HG03342 (cell line): ENCODE measurements around the gene COL4A4.
"Not testable (repeated sequence)": the region's sequence is repeated elsewhere in the genome, so short reads cannot be mapped to it uniquely, and the experiment has no call there.

Experiments
- ATAC-seq: cut with Tn5 transposase; IDR thresholded peaks from one replicate; pipeline ENCODE4 v1.9.1; 2021; ENCODE audit warnings: mild to moderate bottlenecking, moderate library complexity; ENCODE audit not compliant: unreplicated experiment

COL4A4 gene

DNA sequence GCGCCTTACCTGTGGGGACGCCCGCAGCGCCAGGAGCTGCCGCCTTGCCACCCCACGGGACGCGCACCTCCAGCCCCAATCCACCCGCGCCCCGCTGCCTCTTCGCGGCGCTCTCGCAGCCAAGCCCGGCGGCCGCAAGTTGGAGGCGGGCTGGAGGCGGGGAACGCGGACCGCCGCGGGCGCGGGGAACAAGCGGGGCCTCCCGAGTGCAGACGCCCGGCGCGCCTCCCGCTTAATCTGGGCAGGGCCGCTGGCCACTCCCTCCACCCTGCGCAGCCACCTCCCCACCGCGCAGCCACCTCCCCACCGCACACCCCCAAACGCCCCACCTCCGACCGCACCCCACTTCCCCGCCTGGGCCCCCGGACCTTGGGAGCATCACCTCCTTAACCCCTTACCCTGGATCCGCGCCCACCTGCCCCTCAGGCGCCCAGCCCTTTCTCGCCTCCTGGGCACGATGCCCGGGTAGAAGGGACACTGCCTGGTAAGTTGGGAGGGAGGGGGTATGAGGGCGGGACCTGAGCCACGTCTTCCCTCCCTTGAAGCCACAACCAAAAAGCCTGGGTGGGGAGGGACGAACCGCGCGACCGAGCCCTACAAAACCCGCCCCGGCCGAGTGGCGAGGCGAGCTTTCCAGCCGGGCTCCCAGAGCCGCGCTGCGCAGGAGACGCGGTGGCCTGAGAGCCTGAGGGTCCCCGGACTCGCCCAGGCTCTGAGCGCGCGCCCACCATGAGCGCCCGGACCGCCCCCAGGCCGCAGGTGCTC is at the start of gene COL4A4, which contains the start of gene COL4A3:
Gene COL4A4 (minus strand): TSS at position 208 of the 765 bp plus-strand sequence. CDS start 16,722 bp downstream, outside the sequence.
Gene COL4A3 (plus strand): TSS at position 627 of the 765 bp plus-strand sequence. CDS start 103 bp downstream, at position 730.
- ATAC-seq: peak; percentile 56

DNA sequence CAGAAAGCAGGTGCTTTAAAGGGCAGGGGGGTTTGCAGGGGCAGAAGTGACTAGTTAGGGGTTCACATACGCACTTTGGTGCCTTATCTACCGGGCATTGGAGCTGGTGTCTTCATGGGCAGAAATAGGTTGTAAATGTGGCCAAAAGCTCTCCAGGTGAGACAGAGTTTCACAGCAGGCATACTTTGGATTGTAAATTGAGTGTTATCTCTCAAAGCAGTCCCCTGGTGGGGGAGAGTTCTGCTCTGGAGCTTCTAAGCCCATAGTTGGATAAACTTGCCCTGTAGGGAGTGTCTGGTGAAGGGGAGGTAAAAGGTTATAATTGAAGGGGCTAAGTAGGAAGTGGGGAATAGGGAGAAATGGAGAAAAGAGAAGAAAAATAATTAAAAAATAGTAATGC is 43.6 kb upstream of the COL4A4 start:
- ATAC-seq: no peak

DNA sequence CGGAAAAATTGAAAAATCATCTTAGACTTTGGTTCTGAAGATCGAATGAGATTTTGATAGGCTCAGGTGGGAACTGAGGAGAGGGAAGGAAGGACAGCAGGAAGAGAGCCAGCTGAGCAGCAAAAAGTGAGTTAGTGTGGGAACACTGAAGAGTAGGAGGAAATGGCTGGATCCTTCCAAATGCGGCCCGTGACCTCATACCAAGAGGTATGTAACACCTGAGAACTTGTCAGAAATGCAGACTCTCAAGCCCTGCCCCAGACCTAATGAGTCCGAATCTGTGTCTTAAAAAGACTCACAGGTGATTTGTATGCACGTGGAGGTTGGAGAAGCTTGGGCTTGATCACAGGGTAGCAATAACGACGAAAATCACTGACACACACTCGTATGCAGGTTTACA is 42.4 kb upstream of the COL4A4 start:
- ATAC-seq: no peak

DNA sequence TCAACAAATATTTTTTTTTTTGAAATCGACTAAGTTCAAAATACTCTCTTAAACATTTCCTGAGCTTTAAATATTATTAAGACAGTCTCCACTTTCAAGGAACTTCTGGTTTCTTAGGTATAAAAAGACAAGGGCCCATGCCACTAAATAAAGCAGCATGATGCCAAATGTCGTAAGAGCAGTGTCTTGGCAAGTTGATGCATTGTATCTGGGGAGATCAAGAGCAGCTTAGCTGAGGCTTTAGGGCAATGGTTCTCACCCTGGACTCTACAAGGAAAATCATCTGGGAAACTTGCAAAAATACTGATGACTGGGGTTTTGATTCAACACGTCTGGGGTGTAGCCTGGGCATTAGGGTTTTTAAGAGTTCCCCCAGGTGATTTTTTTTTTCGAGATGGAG is 41.7 kb upstream of the COL4A4 start:
- ATAC-seq: no peak

DNA sequence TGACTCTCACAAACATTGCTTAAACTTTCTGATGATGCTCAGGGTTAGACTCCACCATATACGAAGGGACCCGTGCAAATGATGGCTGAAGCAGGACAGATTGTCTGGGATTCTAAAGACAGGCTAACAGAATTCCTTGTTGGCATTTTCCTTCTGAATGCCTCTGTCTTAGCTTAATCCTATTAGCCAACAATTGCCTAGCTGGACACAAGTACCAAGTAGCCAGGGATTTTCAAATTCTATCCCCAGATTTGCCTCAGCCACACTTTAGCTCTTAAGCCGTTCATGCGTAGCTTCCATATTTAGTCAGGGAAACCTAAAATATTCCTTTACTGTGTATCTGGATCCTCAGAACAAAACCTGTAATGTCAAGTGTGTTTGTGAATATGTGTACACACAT is 40.4 kb upstream of the COL4A4 start:
- no peak for ATAC-seq

DNA sequence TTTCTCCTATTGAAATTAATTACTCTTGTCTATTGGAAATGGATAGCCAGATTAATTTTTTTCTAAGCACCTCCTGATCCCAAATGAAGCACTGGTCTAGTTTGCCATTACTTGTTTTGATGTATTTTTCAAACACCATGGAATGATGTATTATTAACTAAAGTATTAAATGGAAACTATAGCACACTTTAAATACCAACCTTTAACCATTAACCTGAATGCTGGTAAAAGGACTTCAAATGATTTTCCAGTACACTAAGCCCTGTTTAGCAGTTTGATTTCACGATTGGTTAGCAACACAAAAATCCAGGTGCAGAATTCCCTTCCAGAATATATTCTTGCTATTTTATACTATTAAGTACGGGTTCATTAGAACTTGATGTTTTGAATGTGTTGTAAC is 37.8 kb upstream of the COL4A4 start:
- ATAC-seq: no peak

DNA sequence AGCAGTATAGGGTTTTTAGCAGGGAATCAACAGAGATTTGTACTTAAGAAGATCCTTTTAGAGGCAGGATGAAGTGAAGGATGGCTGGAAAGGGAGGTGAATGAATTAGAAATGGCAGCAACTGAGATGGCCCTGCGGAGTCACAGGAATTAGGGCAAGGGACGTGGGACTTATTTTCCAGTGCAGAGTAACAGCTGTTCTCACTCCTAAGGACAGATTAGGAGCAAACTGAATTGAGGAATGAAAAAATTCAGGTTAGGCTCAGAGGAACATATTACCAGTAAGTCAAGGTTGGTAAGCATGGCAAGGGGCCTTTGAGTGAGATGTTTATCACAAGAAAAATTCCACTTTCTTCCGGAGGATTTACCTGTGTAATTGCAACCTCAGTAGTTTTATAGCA is 34.9 kb upstream of the COL4A4 start:
- ATAC-seq: no peak

DNA sequence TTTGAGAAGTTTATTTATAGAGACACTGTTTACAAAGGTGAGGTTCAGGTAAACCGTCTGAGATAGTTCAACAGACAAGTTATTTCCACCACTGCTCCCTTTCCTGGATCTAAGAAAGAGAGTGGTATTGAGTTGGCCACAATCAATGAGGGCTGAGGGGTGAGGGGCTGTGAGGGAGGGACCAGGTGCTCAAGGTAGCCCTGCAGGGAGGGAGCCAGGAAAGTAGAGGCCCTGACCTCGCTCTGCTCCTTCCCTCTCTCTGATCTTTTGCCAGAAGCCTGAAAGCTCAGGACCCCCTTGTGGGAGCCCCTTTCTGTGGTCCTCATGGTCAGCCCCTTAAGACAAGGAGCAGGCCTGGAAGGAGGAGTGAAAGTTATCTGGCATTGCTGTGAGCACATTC is 30.2 kb upstream of the COL4A4 start:
- ATAC-seq: no peak

DNA sequence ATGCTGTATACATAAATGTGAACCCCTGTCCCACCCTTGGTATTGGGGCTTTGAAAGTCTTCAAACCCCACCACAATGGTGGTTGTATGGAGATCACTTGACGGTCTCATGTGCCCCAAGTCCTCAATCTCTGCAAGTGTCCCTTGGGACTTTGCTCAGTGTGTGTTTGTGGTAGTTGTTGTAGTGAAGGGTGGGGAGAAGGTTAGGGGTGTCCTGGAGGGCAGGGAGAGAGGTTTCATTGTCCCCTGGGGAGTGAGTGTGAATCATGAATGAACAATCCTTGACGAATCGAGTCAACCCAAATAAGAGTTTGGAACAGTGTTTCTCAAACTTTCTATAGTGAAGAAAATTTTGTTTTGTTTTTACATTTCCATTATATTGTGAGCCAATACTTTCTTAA is 28.5 kb upstream of the COL4A4 start:
- no peak for ATAC-seq

DNA sequence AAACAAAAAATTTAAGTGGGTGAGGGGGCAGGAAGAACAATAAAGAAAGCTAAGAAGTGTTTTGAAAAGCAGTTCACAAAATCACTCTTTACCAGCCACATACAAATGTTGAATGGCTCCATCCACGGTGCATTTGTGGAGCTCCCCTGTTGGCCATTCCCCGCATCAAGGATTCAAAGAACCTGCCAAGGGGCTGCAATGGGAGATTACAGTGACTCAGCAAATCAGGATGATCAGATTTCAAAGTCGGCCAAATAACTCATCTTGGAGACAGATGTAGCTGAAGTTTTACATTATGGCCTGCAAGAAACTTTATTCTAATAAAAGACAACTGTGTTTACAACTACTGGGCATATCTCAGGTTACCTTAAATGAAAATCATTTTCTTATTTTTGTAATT is 27.4 kb upstream of the COL4A4 start:
- ATAC-seq: no peak

DNA sequence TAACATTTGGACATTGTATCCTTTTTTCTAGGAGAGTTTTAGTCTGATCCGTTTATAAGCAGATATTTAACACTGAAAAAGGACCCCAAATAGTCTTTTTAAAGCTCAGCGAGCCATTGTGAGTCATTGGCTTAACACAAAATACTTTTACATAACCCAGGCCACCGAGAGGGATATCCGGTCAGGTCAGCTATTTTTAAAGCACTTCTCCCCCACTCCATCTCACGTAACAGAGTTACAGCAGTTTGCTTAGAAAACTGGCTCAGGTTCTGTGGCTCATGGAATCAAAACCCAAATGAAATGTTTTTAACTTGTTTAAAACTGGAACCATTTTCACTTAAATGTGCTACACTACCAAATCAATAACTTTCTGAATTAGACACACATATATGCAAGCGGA is 24.3 kb upstream of the COL4A4 start:
- peak; percentile 94 for ATAC-seq

DNA sequence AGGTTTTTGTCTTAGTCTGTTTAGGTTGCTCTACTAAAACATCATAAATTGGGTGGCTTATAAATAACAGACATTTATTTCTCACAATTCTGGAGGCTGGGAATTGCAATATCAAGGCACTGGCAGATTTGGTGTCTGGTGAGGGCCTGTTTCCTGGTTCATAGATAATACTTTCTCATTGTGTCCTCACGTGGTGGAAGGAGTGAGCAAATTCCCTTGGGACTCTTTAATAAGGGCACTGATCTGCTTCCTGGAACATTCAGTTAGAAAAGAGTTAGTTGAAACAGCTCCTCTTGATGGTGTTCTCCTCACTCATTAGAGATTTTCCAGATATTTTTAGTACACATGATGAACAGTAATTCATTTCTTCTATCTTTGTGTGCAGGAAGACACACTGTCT is 22.7 kb upstream of the COL4A4 start:
- no peak for ATAC-seq

DNA sequence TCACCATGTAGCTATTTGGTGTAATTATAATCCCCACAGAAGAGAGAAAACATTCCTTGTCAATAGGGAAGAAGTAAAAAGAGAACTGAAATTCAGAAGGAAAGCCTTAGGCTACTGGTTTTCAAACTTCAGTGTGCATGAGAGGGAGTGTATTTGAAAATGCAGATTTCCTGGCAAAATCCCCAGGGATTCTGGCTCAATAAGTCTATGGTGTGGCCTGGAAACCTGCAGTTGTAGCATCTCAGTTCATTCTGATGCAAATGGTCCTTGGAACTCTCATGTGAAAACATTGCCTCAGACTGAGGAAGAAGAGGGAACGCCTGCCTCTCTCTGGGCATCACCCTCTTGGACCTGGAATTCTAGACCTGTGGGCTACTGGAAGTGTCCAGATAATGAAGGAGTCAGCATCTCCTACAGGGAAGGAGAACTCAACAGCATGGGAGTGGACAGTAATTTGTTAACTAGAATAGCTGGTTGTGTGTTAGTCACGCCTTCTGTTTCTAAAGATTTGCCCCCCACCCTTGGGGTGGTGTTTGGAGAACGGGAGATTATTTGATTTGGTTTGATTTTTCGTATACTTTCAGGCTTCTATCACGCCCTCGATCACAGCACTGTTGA is 21.7 kb upstream of the COL4A4 start:
- ATAC-seq: no peak

DNA sequence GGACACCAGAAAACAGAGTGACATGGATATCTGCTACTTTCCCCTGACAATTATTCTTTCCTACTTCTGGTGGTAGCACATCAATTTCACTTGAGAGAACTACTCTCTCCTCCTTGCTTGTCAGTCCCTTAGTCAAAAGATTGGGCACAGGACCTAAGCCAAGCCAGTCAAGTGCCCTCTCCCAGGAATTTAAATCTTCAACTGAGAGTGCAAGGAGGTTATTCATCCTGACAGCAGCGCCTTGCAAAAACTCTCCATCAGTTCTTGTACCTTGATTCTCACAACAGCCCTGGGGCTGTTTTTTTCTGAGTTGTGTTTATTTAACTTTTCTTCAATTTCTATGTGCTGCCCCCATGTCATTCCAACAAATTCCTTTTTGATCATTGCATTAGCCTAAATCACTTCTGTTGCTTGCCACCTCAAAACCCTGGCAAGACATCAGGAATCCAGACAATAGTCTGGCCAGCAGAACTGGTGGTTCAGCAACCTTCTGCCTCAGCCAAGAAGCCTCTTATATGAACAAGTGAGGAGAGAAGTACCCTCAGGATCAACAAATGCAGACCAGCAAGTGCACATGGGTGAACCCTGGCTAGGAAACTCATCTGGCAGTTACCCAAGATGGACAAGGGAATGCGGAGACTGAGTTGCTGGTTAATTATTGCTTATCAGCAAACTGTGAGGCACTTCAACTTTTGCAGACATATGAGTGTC is 19.8 kb upstream of the COL4A4 start:
- ATAC-seq: no peak

DNA sequence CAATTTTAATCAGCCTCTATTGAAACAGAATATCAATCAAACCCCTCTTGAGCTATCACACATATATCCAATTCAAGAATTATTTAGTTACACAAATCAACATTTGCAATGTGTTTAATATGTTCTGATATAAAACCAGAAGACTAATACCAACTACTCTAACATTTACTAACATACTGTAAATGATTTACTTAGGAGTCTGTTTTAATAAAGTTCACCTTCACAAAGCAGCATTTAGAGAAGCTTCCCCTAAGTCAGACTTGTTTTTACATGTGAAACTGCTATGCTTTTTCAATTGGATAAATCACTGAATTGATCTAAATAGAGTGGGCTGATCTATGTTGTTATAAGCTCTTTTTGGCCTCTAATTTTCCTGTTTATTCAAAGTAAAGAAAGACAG is 18.8 kb upstream of the COL4A4 start:
- no peak for ATAC-seq

DNA sequence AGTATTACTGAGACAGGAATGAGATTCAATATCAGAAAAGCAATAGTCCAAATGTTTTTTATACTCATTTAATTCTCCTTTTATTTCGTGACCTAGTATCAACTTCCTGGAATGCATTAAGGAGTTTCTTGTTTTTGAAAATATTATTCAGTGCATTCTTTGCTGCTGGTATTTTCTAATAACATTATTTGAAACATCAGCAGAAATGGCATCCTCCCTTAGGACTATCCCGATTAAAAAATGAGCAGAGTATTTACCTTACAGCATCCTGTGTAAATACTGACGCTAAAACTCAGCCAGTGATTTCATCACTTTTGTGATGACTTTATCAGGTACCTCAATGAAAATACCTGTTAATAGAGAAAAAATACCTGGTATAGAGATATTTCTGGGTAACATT is 16.8 kb upstream of the COL4A4 start:
- no peak for ATAC-seq

DNA sequence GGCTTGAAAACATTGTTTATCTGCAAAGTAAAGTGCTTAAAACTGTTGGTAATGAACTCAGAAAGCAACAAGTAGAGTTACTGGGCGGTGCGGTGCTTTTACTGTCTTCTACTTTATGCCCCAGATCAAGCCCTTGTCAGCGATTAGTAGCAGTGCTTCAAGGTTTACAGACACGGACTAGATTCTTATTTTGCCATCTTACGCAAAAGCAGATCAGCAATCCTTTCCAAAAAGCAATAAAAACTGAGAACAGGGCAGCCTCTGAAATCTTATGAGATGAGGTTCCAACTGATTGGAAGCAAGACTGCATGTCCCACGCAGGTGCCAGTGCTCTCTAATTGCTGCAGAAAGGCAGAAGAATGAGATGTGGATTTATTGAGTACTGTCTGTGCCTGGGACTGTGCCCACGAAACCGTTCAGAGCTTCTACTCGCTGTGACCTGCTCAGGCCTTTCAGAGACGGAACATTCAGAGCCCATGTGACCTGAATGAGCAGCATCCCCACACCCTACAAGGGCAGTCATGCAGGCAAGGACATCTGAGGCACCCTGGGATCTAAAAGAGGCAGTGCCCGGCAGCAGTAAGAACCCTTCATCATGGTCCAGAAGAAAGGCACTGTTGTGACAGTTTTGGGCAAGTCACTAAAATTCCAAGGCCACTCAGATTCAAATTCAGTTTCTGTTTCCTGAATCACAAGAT is 16.1 kb upstream of the COL4A4 start:
- no peak for ATAC-seq

DNA sequence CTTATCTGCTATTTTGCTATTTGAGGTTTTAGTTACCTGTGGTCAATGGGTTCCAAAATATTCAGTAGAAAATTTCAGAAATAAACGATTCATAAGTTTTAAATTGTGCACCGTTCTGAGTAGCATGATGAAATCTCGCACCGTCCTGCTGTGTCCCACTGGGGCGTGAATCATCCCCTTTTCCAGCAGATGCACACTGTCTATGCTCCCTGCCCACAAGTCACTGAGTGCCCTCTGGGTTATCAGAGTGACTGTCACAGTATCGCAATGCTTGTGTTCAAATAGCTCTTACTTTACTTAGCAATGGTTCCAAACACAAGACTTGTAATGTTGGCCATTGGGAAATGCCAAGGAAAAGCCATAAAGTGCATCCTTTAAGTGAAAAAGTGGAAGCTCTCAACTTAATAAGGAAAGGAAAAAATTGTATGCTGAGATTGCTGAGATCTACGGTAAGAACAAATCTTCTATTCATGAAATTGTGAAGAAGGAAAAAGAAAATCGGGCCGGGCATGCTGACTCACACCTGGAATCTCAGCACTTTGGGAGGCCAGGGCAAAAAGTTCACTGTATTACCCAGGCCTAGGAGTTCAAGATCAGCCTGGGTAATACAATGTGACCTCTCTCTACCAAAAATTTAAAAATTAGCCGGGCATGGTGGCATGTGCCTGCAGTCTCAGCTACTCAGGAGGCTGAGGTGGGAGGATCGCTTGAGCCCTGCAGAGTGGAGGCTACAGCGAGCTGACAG is 13.8 kb upstream of the COL4A4 start:
- no peak for ATAC-seq

DNA sequence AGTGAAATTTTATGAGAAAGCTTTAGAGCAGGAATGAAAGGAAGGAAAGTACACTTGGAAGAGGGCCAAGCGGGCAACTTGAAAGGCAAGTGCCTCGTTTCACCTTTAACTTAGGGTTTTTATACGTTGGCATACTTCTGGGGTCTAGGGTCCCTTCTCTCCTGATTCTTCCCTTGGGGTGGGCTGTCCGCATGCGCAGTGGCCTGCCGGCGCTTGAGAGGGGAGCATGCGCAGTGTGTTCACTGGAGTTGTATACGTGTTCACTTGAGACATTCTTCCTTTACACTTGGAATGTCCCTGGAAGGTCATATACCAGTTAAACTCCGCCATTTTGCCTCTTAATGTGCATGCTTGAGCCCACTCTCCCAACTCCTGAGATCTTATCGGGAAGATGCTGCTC is 7.8 kb upstream of the COL4A4 start:
- not testable (repeated sequence) for ATAC-seq

DNA sequence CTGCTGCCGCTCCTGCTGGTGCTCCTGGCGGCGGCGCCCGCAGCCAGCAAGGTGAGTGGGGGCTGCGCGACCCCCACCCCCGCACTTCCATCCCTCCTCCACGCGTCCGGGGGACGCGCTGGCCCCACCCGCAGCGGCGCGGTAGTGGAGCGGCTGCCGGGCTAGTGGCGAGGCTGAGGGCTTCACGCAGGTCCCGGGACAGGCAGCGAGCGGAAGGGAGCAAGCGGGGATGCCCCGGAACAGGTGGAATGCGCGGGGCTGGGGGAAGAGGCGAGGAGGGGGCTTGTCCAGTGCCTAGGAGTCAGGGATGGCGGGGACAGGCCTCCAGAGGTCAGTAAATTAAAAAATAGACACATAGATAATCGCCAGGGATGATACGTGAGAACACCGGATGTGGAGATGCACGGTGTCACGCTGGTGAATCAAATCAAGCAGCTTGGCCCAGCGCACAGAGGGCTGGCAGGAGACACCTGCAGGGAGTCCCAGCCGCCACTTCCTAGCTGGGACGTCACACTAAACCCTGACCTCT is 822 bp upstream of the COL4A4 start:
- ATAC-seq: peak; percentile 72
